Measurements from ENCODE around the gene CPD.

CPD gene

GRCh38 chr17:30517786-30518185 lies 139.1 kb downstream of the CPD start:
- no peak for DNase-seq

- no peak for DNase-seq
Observed at GRCh38 chr17:30519166-30519565, 140.4 kb downstream of the CPD start.
